Colonic mucosa (tissue), 4 donors: Measurements from ENCODE around the gene KLK12. TPM values are rescaled to one million over a fixed set of nuclear protein-coding genes. Genes with fewer than 3 reads are reported as not detected.

Experiments
- DNase-seq: peaks from one replicate; pipeline ENCODE4 v3.0.0-alpha.2; 2020
- H3K27ac ChIP-seq: fragments of 200-600 bp; one replicate; pipeline ENCODE4 v1.8.0; 2021
- H3K27me3 ChIP-seq: fragments of 200-600 bp; one replicate; pipeline ENCODE4 v1.8.0; 2021
- H3K36me3 ChIP-seq: fragments of 200-600 bp; one replicate; pipeline ENCODE4 v1.8.0; 2021
- H3K4me1 ChIP-seq: fragments of 200-600 bp; one replicate; pipeline ENCODE4 v1.8.0; 2021; ENCODE audit warnings: mild to moderate bottlenecking
- H3K4me3 ChIP-seq: fragments of 200-600 bp; one replicate; pipeline ENCODE4 v1.8.0; 2021
- H3K9ac ChIP-seq, 2 donors: one replicate each; pipeline ENCODE4 v1.7.0; 2013; ENCODE audit warnings: control low read depth in 2 of 2, low read depth in 2 of 2, low read length in 2 of 2
- H3K9me3 ChIP-seq: fragments of 200-600 bp; one replicate; pipeline ENCODE4 v1.8.0; 2021
- CTCF ChIP-seq: fragments of 200-600 bp; IDR thresholded peaks from one replicate; pipeline ENCODE4 v1.8.0; 2022; ENCODE audit warnings: antibody characterized with exemption, mild to moderate bottlenecking
- intact Hi-C: fragments of 100-400 bp; cut with DNase I; formaldehyde crosslinking; loops from one replicate; pipeline ENCODE4 v1.14.1; 2022
- total RNA-seq, 2 donors: library from RNA; stranded (reverse); fragmentation: NEBNext Ultra II Directional in 1 of 2; extraction: Animal tissue kit (Norgen Biotek cat#: 25700) in 1 of 2; gene quantifications; one replicate each; pipeline ENCODE4 v1.2.1, GENCODE V29; 2021
- donor health status: healthy.
- donor health status: DM: no; HTN: no; CAD: no.
- donor health status: DM: no; HTN: no; CAD: no.

Gene KLK12
- total RNA-seq, 2 donors from 2014 or later = 0.64 to 1.4 TPM

GRCh38 chr19:50982186-50982585 lies 52.6 kb downstream of the KLK12 start:
- DNase-seq = no peak
- Histone ChIP-seq H3K9ac (no peak overlapping the region), H3K9me3 (no peaks in the 10 kb centered on the region), H3K36me3 (no peaks in the 10 kb centered on the region), H3K4me3 (no peak overlapping the region), H3K4me1 (no peaks in the 10 kb centered on the region), H3K27ac (no peak overlapping the region), H3K27me3 (no peaks in the 10 kb centered on the region)
- no peak for TF ChIP-seq CTCF
- intact Hi-C loops = no loop called here

GRCh38 chr19:50981587-50982146 lies 53.1 kb downstream of the KLK12 start:
- no peaks in the 10 kb centered on the region for H3K27me3 ChIP-seq
- no peaks in the 10 kb centered on the region for H3K4me1 ChIP-seq
- H3K36me3 ChIP-seq = no peaks in the 10 kb centered on the region
- intact Hi-C loops = no loop called here
- no peaks in the 10 kb centered on the region for H3K9me3 ChIP-seq
- TF ChIP-seq CTCF = no peak
- H3K27ac ChIP-seq = no peak overlapping the region
- DNase-seq = no peak
- no peak overlapping the region for H3K4me3 ChIP-seq
- H3K9ac ChIP-seq = no peak overlapping the region

DNA sequence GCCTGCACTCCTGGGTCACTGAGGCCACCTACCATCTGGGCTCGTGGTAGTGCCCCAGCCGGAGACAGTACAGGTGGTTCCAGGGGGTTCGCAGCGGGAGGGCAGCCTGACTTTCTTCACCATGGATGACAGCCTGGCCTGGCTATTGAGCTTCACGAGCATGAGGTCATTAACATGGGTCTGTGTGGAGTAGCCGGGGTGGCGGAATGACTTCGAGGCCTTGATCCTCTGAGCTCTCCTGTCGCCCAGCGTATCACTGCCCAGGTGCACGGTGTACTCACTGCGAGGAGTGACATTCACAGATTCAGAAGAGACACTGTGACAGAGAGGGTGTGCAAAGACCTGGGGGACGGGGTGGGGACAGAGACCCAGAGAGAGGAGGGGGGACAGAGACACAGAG lies 54.6 kb downstream of the KLK12 start:
- no peaks in the 10 kb centered on the region for H3K4me1 ChIP-seq
- no peaks in the 10 kb centered on the region for H3K9me3 ChIP-seq
- TF ChIP-seq CTCF = no peak
- no peak for DNase-seq
- H3K27me3 ChIP-seq = no peaks in the 10 kb centered on the region
- no peak overlapping the region for H3K27ac ChIP-seq
- H3K9ac ChIP-seq = no peak overlapping the region
- H3K4me3 ChIP-seq = no peak overlapping the region
- no peaks in the 10 kb centered on the region for H3K36me3 ChIP-seq
- intact Hi-C loops = no loop called here

DNA sequence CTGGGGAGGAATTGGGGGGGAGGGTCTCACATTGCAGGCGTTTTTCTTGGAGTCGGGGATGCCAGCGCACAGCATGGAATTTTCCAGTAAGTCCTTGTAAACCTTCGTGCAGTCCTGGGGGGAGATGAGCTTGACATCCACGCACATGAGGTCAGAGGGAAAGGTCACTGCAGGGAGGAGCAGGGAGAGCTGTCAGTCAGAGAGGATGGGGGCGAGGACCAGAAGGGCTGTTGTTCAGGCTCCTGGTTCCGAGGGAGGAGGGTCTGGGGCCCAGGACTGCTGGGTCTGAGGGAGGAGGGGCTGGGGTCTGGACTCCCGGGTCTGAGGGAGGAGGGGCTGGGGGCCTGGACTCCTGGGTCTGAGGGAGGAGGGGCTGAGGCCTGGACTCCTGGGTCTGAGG lies 55.0 kb downstream of the KLK12 start:
- Histone ChIP-seq H3K36me3 (no peaks in the 10 kb centered on the region), H3K4me1 (no peaks in the 10 kb centered on the region), H3K4me3 (no peak overlapping the region), H3K9me3 (no peaks in the 10 kb centered on the region), H3K27ac (no peak overlapping the region), H3K9ac (no peak overlapping the region), H3K27me3 (no peaks in the 10 kb centered on the region)
- intact Hi-C loops = no loop called here
- TF ChIP-seq CTCF = no peak
- DNase-seq = no peak

Other genes with a start within 250 kb of the KLK12 start
- gene ACP4, start 244.6 kb downstream of the KLK12 start, total RNA-seq = not detected
- 100 to 1,000 TPM; 104 to 130 TPM for gene KLK1, start 211.2 kb downstream of the KLK12 start, total RNA-seq
- 1 to 10 TPM; 2.9 to 3.6 TPM for gene KLK15, start 201.4 kb downstream of the KLK12 start, total RNA-seq
- gene KLK3, start 180.1 kb downstream of the KLK12 start, total RNA-seq = 1 to 10 TPM; 2.4 to 2.5 TPM
- not detected for gene KLK2, start 161.6 kb downstream of the KLK12 start, total RNA-seq
- gene KLK4, start 123.6 kb downstream of the KLK12 start, total RNA-seq = 1 to 10 TPM; 1.2 to 2.0 TPM
- gene KLK5, start 82.0 kb downstream of the KLK12 start, total RNA-seq = not detected
- not detected for gene KLK6, start 65.4 kb downstream of the KLK12 start, total RNA-seq
- gene KLK7, start 51.1 kb downstream of the KLK12 start, total RNA-seq = not detected
- not detected for gene KLK8, start 33.4 kb downstream of the KLK12 start, total RNA-seq
- 1 to 10 TPM in 1 of 2 donors, under 1 TPM in 1; 0.40 to 1.1 TPM for gene KLK10, start 15.3 kb downstream of the KLK12 start, total RNA-seq
- under 1 TPM; 0.88 to 0.94 TPM for gene KLK11, start 8.4 kb downstream of the KLK12 start, total RNA-seq
- gene KLK13, start 30.1 kb upstream of the KLK12 start, total RNA-seq = not detected
- gene KLK14, start 47.9 kb upstream of the KLK12 start, total RNA-seq = under 1 TPM in 1 of 2 donors, not detected in 1; 0.52 TPM
- 10 to 100 TPM in 1 of 2 donors, 1 to 10 TPM in 1; 6.1 to 11.8 TPM for gene CTU1, start 73.4 kb upstream of the KLK12 start, total RNA-seq
- gene SIGLEC9, start 89.9 kb upstream of the KLK12 start, total RNA-seq = 1 to 10 TPM in 1 of 2 donors, under 1 TPM in 1; 0.86 to 1.7 TPM
- 1 to 10 TPM in 1 of 2 donors, under 1 TPM in 1; 0.35 to 1.0 TPM for gene SIGLEC7, start 107.3 kb upstream of the KLK12 start, total RNA-seq
- gene CD33, start 190.1 kb upstream of the KLK12 start, total RNA-seq = 1 to 10 TPM; 2.0 to 3.5 TPM
- not detected for gene SIGLECL1, start 216.1 kb upstream of the KLK12 start, total RNA-seq